HG03520 (cell line): ENCODE data around the gene TXN.
"Not testable (repeated sequence)": the region's sequence is repeated elsewhere in the genome, so short reads cannot be mapped to it uniquely, and the experiment has no call there.

Source experiments
- ATAC-seq: cut with Tn5 transposase; IDR thresholded peaks from one replicate; pipeline ENCODE4 v1.9.1; 2021; ENCODE audit warnings: mild to moderate bottlenecking, moderate library complexity; ENCODE audit not compliant: unreplicated experiment

TXN gene

DNA sequence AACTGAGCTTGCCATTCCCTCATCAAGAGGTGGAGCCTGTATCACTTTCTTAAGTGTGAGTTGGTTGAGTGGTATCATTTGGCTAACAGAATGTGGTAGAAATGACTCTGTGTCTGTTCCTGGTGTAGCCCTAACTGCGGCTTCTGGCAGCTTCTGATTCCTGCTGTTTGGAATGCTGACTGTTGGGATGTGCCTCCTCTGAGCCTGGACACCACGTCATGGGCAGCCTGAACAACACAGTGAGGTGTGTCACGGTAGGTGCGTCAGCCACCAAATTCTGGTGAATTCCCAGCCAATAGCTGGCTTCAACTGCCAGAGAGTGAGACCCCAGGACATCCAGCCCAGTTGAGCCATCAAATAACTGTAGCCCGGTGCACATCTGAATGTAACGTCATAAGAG is 42.2 kb downstream of the TXN start:
- no peak for ATAC-seq

DNA sequence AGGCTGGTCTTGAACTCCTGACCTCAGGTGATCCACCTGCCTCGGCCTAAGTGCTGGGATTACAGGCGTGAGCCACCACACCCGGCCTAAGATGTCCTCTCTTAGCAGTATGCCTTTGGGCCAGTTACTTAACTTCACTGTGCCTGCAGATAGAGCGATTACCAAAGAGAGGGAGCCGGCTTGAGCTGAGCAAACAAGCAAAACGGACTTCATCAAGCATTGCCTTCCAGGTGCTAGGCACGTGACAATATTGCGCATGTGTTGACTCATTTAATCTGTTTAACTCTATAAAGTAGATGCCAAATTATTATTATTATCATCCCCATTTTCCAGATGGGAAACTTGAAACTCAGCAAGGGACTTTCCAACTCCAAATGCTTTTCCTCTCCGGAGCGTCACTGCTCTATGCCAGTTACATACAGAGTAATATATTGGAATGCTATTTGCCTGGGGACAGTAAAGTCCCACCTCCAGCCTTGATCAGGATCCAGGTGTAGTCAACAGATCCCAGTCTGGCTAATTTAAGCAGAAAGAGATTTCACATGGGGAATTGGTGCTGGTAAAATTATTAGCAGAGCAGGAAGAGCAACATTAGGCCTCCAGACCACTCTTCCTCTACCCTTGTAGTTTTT is 42.8 kb downstream of the TXN start:
- ATAC-seq, result no peak

DNA sequence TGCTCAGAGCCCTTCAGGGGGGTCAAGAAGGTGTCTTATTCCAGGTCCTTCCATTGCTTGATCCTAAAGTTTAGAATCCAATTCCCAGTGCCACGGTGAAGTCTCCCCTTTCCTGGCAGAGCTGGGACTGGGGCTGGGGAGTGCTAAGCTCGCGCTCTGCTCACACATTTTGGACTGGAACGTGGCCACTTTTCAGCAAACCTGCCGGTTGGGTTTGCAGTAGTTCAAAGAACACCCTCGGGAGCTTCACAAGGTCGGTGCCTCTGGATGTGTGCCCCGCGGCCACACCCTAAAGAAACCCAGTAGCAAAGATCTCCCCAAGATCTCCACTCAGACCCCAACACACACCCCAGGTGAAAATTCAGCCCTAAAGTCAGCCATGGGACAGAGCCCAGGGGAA is 48.3 kb downstream of the TXN start, which contains the start of gene C9orf152:
Gene C9orf152 (minus strand): TSS at position 129 of the 400 bp plus-strand sequence. CDS start 580 bp downstream, outside the sequence.
- no peak for ATAC-seq

DNA sequence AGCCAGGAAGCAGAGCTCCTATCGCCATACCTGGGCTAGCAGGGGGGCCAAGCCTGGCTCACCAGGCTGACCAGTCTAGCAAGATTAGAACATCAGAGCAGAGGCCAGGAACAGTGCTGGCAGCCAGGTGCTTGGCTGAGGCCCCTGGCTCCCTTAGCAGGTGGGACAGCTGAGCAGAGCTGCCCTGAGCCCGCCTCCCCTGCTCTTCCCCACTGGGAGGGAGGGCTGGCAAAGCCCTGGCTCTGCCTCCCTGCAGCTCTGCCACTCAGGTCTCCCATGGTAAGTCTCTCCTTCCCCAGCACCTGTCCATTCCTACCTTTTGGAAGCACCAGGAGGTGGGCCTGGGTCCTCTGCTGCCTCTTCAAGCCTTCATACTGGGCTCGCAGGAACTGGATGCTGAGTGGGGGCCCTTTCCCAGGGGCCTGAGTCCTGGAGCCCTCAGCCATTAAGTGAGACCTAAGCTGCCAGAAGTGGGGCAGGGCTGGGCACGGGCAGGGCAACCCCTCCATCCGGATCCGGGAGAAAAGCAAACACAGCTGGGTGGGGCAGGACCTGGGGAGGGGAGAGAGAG is 49.2 kb downstream of the TXN start:
- ATAC-seq, result no peak

DNA sequence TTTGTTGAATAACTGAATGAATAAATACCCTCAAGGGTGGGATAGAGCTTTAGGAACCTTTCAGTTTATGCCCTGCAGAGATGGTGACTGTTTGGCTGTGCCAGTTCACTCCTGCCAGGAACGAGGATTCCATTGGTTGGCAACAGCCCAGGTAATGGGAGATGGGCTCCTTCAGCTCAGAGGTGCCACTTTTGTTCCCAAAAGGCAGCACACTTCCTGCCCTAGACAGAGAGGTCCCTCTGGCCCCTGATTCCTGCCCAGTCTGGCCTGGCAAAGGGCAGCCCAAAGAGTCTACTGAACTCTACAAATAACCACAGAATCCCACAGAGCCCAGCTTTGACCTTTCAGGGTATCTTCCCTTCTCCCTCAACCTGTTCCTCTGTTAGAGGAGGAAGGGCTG is 49.9 kb downstream of the TXN start:
- no peak for ATAC-seq

DNA sequence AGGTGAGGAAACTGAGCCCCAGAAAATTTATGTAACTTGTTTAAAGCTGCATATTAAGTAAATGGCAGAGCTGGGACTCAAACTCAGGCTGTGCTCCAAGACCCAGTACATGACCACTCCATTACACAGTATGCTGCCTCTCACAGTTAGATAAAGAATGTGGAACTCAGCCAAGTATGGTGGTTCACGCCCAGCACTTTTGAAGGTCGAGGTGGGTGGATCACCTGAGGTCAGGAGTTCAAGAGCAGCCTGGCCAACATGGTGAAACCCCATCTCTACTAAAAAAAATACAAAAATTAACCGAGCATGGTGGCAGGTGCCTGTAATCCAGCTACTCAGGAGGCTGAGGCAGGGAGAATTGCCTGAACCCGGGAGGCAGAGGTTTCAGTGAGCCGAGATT is 50.7 kb downstream of the TXN start:
- not testable (repeated sequence) for ATAC-seq

DNA sequence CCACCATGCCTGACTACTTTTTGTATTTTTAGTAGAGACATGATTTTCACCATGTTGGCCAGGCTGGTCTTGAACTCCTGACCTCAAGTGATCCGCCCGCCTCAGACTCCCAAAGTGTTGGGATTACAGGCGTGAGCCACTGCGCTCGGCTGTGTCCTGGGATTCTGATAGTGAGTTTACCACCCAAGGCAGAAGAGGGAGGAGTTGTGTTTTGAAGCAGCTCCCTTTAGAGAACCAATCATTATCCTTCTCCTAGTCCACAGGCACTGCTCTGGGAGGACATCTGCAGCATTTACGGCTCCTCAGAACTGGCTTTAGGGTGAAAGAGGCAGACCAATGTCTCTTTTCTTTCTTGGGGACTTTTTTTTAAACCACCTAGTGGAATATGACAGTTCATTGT is 54.1 kb downstream of the TXN start:
- ATAC-seq, result no peak

DNA sequence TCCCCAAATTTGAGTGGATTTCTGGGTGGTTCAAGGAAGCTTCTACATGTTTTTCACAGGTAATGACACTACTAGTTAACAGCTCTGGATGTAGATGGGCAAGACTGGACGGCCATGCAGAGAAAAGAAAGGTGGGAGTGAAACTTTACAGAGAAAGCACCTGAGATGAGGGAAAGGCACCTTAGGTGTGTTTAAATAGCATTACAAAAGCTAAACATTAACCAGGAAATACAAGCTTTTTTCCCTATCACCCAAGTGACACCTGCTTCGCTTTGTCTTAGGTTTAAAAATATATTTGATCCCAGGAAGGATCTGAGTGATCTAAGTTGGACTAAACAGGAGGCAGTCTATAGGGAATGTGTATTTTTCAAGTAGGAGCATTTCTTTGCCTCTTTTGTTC is 56.7 kb downstream of the TXN start:
- ATAC-seq, result no peak

DNA sequence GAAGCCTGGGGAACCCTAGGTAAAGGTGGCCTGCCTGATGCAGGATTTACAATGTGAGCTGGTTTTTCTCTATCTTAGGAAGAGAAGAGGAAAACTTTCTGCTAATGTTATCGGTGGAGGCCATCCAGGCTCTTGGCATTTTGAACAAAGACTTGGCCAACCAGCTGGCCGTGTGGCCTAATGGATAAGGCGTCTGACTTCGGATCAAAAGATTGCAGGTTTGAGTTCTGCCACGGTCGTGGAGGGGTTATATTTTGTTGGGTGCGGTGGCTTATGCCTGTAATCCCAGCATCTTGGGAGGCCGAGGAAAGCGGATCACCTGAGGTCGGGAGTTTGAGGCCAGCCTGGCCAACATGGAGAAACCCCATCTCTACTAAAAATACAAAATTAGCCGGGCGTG is 58.0 kb downstream of the TXN start:
- no peak for ATAC-seq

DNA sequence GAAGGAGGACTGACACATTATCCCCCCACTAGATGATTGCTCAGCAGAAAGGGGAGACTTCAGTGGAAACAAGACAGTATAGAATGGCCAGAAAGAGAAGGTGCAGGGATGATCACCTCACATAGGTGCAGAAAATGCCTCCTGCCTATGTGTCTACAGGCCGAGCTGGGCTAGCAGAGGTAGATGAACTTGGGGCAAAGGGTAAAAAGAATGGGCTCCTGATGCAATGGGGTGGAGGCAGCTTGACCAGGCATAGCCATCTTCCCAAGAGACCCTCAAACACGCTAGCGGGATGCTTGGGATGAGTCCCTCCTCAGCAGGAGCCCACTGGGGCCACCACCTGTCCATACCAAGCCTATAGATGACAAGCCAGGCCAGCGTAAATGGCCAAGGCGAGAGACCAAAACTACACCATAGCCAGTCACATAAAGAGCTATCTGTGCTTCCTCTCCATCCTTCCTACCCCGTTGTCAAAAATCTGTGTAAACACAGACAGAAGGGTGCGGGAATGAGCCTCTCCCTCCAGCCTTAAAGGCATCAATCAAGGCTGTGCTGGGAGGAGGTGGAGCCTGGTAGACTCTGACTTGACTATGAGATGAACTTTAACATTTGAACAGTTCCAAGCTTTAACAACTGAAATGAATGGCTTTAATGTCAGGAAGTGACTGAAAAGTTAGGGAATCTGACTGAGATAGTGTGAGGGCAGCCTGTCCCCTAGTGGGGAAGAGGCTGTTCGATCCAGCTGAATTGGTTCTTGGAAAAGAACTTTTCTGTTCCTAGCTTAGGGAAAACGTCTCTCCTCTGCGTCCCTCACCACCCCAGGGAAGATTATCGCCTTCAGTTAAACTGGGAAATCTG is 58.7 kb downstream of the TXN start:
- no peak for ATAC-seq

DNA sequence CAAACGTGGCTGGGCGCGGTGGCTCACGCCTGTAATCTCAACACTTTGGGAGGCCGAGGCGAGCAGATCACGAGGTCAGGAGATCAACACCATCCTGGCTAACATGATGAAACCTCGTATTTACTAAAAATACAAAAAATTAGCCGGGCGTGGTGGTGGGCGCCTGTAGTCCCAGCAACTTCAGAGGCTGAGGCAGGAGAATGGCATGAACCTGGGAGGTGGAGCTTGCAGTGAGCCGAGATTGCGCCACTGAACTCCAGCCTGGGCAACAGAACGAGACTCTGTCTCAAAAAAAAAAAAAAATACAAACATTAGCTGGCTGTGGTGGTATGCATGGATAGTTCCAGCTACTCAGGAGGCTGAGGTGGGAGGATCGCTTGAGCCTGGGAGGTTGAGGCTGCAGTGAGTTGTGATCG is 60.2 kb downstream of the TXN start:
- ATAC-seq, result not testable (repeated sequence)
